K562 (cell line): ENCODE results near the gene THUMPD2. TPM values are rescaled to one million over a fixed set of nuclear protein-coding genes. Genes with fewer than 3 reads are reported as not detected.
A peak's percentile ranks its signal among the peaks of the same experiment; 100 is the strongest.

ENCODE experiments used
- ATF6 ChIP-seq: sonication (generic); formaldehyde crosslinking; IDR thresholded peaks from 2 replicates; pipeline ENCODE4 v1.4.0; 2020; ENCODE audit warnings: mild to moderate bottlenecking, missing genetic modification reagents
- DNMT1 ChIP-seq: fragments of 450-650 bp; IDR thresholded peaks from 2 replicates; pipeline ENCODE4 v1.6.1; 2016; ENCODE audit warnings: antibody characterized with exemption, mild to moderate bottlenecking
- ELK1 ChIP-seq: sonication (generic); formaldehyde crosslinking; IDR thresholded peaks from 2 replicates; pipeline ENCODE4 v1.8.1; 2022; ENCODE audit warnings: missing genetic modification reagents
- ETV5 ChIP-seq: sonication (generic); formaldehyde crosslinking; IDR thresholded peaks from 2 replicates; pipeline ENCODE4 v1.4.0; 2020; ENCODE audit warnings: low read depth, mild to moderate bottlenecking, missing genetic modification reagents
- EWSR1 ChIP-seq: fragments of 450-650 bp; IDR thresholded peaks from 2 replicates; pipeline ENCODE4 v1.6.1; 2018; ENCODE audit warnings: borderline replicate concordance, mild to moderate bottlenecking, low read depth, moderate library complexity; ENCODE audit not compliant: partially characterized antibody
- FOXM1 ChIP-seq, 2 experiments: fragments of 450-650 bp in 1 of 2; sonication (generic) in 1 of 2; formaldehyde crosslinking in 1 of 2; IDR thresholded peaks; 2 replicates each; pipeline versions ENCODE4 v1.6.1 to v1.9.0; 2017 to 2022; ENCODE audit warnings: low read depth in 2 of 2, mild to moderate bottlenecking in 2 of 2, missing genetic modification reagents in 1 of 2, moderate library complexity in 1 of 2
- GTF2A2 ChIP-seq: IDR thresholded peaks from 2 replicates; pipeline ENCODE4 v1.6.1; 2016; ENCODE audit warnings: mild to moderate bottlenecking, missing genetic modification characterization, missing compliant biosample characterization
- GTF2B ChIP-seq: IDR thresholded peaks from 2 replicates; pipeline ENCODE4 v1.6.1; 2011; ENCODE audit not compliant: insufficient read length; ENCODE audit errors: extremely low read depth
- KLF6 ChIP-seq: fragments of 250-450 bp; sonication (Bioruptor Pico); IDR thresholded peaks from 2 replicates; pipeline ENCODE4 v1.4.0; 2020; ENCODE audit warnings: mild to moderate bottlenecking, moderate library complexity, borderline replicate concordance
- NR2C2 ChIP-seq, 2 experiments: fragments of 200-800 bp in 1 of 2; sonication (Bioruptor generic) in 1 of 2; sonication (generic) in 1 of 2; formaldehyde crosslinking in 1 of 2; IDR thresholded peaks; 2 replicates each; pipeline versions ENCODE4 v1.6.1 to v1.8.0; 2016 to 2022; ENCODE audit warnings: mild to moderate bottlenecking in 1 of 2, missing compliant biosample characterization in 1 of 2, missing genetic modification characterization in 1 of 2, missing genetic modification reagents in 1 of 2
- RBBP5 ChIP-seq: fragments of 200-600 bp; sonication (generic); IDR thresholded peaks from 2 replicates; pipeline ENCODE4 v1.6.1; 2012; ENCODE audit warnings: borderline replicate concordance, mild to moderate bottlenecking, low read length, control low read depth, inconsistent platforms; ENCODE audit not compliant: insufficient read depth, poor library complexity, severe bottlenecking
- SIN3A ChIP-seq, 2 experiments: fragments of 150-350 bp in 1 of 2; IDR thresholded peaks; 2 replicates each; pipeline ENCODE4 v1.6.1; 2011 to 2016; ENCODE audit warnings: borderline replicate concordance in 2 of 2, low read depth in 2 of 2, low read length in 2 of 2, mild to moderate bottlenecking in 2 of 2, moderate library complexity in 2 of 2; ENCODE audit not compliant: control insufficient read depth in 1 of 2
- WHSC1 ChIP-seq: IDR thresholded peaks from one replicate; pipeline ENCODE4 v1.6.1; 2012; ENCODE audit warnings: low read length, control low read depth, inconsistent platforms
- ZBTB7A ChIP-seq: IDR thresholded peaks from 2 replicates; pipeline ENCODE4 v1.6.1; 2011; ENCODE audit warnings: low read depth, mild to moderate bottlenecking, low read length, moderate library complexity, borderline replicate concordance; ENCODE audit not compliant: control insufficient read depth
- ZC3H8 ChIP-seq: fragments of 450-650 bp; IDR thresholded peaks from 2 replicates; pipeline ENCODE4 v1.6.1; 2017
- ZNF324 ChIP-seq: fragments of 250-450 bp; sonication (Bioruptor Pico); IDR thresholded peaks from 2 replicates; pipeline ENCODE4 v1.4.0; 2020; ENCODE audit warnings: mild to moderate bottlenecking
- ZNF431 ChIP-seq: sonication (generic); formaldehyde crosslinking; IDR thresholded peaks from 2 replicates; pipeline ENCODE4 v1.8.0; 2022; ENCODE audit warnings: mild to moderate bottlenecking, missing genetic modification reagents
- polyA plus RNA-seq, 8 experiments: library from polyadenylated mRNA; depleted of rRNA in 4 of 8; stranded (reverse) in 5 of 8; unstranded in 3 of 8; fragments of >200 nt; fragmentation: Nextera tagmentation in 2 of 8; fragmentation: Illumina TruSeq in 1 of 8; extraction: Ambion mirVana in 2 of 8; extraction: Trizol in 1 of 8; gene quantifications; 2 replicates each; pipeline versions ENCODE4 v1.2.1 to v1.2.3, GENCODE V29; 2011 to 2014; ENCODE audit warnings: inconsistent platforms in 1 of 8, missing spikeins in 1 of 8
- total RNA-seq, 7 experiments: library from RNA; depleted of rRNA in 6 of 7; stranded (reverse); fragments of >200 nt in 6 of 7; fragmentation: Illumina TruSeq in 2 of 7; extraction: Trizol in 2 of 7; gene quantifications; 2 replicates each; pipeline versions ENCODE4 v1.2.1 to v1.2.3, GENCODE V29; 2011 to 2021; ENCODE audit warnings: low replicate concordance in 1 of 7
- TF ChIP-seq, protein P1 (sequence below): fragments of 250-450 bp; sonication (Bioruptor Pico); IDR thresholded peaks from 2 replicates; pipeline ENCODE4 v1.4.0; 2020; ENCODE audit warnings: borderline replicate concordance
- TF ChIP-seq, protein P2 (sequence below): sonication (generic); formaldehyde crosslinking; IDR thresholded peaks from 2 replicates; pipeline ENCODE4 v1.8.0; 2022; ENCODE audit warnings: mild to moderate bottlenecking, missing genetic modification reagents

Gene THUMPD2
- total and polyA plus RNA-seq, 9 of the 15 experiments (the other 6 are each of a cell fraction or from before 2014, with no cell fraction given) = 9.6 to 40.4 (median 24.0) TPM

DNA sequence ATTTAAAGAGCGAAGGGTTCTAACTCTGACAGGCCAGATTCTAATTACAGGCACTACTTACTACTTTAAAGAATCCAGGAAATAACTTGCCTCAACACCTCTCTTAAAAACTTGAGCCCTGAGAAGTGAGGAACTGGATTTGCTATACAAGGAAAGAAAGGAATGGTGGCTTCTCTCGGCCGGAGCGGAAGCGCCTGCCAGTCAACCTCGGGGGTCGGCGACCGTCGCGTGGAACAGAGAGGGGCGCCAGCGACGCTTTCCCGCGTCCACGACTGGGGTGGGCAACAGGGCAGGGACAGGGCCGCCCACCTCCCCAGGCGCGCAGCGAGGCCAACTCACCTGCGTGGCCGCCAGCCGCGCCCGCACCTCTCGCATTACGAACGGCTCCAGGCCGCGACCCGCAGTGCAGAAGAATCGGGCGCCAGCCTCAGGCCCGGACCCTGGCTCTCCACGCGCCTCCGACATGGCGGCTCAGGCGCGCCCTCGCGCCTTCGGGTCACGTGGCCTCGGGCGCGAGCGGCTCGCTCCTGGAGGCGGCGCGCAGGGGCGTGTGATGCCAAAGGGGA, at the start of gene THUMPD2 (continued):
- TF ChIP-seq ELK1 (CRISPR knock-in tag) (no peak), GTF2A2 (tag) (no peak), ZC3H8 (no peak), ETV5 (CRISPR knock-in tag) (peak; percentile 78), EWSR1 (no peak), KLF6 (CRISPR knock-in tag) (no peak), DNMT1 (no peak), SIN3A (IDR thresholded peaks at IDR 0.05; ENCODE audit: borderline replicate concordance in 2 of 2, control insufficient read depth in 1 of 2, low read depth in 2 of 2, low read length in 2 of 2) (peak; percentile 41 to 59; a peak in 1 of 4 replicates), ZNF324 (CRISPR knock-in tag) (no peak), RBBP5 (peak; percentile 94), NR2C2 (CRISPR knock-in tag; IDR thresholded peaks at IDR 0.05) (peak; percentile 67; the same call in 1 of the 2 replicates), NR2C2 (tag; IDR thresholded peaks at IDR 0.05) (0 out of 2 replicates have a peak, but pooled peaks have one; percentile 36), GTF2B (no peak), ZBTB7A (peak; percentile 76), WHSC1 (no peak), ATF6 (CRISPR knock-in tag) (0 out of 2 replicates have a peak, but pooled peaks have one; percentile 77), ZNF431 (CRISPR knock-in tag) (no peak), FOXM1 (IDR thresholded peaks at IDR 0.05; ENCODE audit: low read depth) (no peak), FOXM1 (CRISPR knock-in tag; IDR thresholded peaks at IDR 0.05; ENCODE audit: low read depth) (peak; percentile 40; the same call in 1 of the 2 replicates)
- TF ChIP-seq, protein P1, sequence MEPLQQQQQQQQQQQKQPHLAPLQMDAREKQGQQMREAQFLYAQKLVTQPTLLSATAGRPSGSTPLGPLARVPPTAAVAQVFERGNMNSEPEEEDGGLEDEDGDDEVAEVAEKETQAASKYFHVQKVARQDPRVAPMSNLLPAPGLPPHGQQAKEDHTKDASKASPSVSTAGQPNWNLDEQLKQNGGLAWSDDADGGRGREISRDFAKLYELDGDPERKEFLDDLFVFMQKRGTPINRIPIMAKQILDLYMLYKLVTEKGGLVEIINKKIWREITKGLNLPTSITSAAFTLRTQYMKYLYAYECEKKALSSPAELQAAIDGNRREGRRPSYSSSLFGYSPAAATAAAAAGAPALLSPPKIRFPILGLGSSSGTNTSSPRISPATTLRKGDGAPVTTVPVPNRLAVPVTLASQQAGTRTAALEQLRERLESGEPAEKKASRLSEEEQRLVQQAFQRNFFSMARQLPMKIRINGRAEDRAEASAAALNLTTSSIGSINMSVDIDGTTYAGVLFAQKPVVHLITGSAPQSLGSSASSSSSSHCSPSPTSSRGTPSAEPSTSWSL (CRISPR knock-in tag) = 0 out of 2 replicates have a peak, but pooled peaks have one; percentile 54
- TF ChIP-seq, protein P2, sequence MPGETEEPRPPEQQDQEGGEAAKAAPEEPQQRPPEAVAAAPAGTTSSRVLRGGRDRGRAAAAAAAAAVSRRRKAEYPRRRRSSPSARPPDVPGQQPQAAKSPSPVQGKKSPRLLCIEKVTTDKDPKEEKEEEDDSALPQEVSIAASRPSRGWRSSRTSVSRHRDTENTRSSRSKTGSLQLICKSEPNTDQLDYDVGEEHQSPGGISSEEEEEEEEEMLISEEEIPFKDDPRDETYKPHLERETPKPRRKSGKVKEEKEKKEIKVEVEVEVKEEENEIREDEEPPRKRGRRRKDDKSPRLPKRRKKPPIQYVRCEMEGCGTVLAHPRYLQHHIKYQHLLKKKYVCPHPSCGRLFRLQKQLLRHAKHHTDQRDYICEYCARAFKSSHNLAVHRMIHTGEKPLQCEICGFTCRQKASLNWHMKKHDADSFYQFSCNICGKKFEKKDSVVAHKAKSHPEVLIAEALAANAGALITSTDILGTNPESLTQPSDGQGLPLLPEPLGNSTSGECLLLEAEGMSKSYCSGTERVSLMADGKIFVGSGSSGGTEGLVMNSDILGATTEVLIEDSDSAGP = peak; percentile 33; the same call in 1 of the 2 replicates
